OCI-LY7 (cell line): ENCODE results near the gene GLMP. TPM values are rescaled to one million over a fixed set of nuclear protein-coding genes. Genes with fewer than 3 reads are reported as not detected.

Experiments
- BruUV-seq: library from RNA; stranded (reverse); fragments of 400-500 nt; replicated peaks from 2 replicates; lab custom pipeline; 2021; lab: Mats Ljungman, UMichigan
- CTCF ChIA-PET: fragments of 300-600 bp; sonication (Branson Sonifier 250); formaldehyde crosslinking; loops from one replicate; lab custom pipeline; 2022; ENCODE audit warnings: antibody characterized with exemption; ENCODE audit not compliant: unreplicated experiment; lab: Charles Lee
- POLR2A ChIA-PET: fragments of 300-600 bp; sonication (Branson Sonifier 250); formaldehyde crosslinking; loops from one replicate; lab custom pipeline; 2022; ENCODE audit warnings: antibody characterized with exemption; lab: Charles Lee
- DNase-seq: peaks from one replicate; pipeline ENCODE4 v3.0.0-alpha.2; 2015; ENCODE audit warnings: low spot score
- H2AFZ ChIP-seq: fragments of 200-600 bp; sonication (generic), shearing (Covaris generic); 2 replicates; pipeline ENCODE4 v1.6.1; 2014; ENCODE audit warnings: mild to moderate bottlenecking, antibody characterized with exemption, low read length, moderate library complexity
- H3K27ac ChIP-seq: fragments of 200-600 bp; sonication (generic); 2 replicates; pipeline ENCODE4 v1.5.1; 2014; ENCODE audit warnings: mixed run types, low read depth, mild to moderate bottlenecking, moderate library complexity, low read length, inconsistent platforms; ENCODE audit not compliant: poor library complexity, severe bottlenecking
- H3K36me3 ChIP-seq: fragments of 200-600 bp; sonication (generic); 2 replicates; pipeline ENCODE4 v1.6.1; 2014; ENCODE audit warnings: mild to moderate bottlenecking, antibody characterized with exemption, low read length, moderate library complexity, mixed read lengths; ENCODE audit not compliant: insufficient read depth
- H3K4me1 ChIP-seq: fragments of 200-600 bp; sonication (generic); 2 replicates; pipeline ENCODE4 v1.5.1; 2014; ENCODE audit warnings: mild to moderate bottlenecking, low read length; ENCODE audit not compliant: insufficient read depth, poor library complexity, severe bottlenecking
- H3K4me2 ChIP-seq: fragments of 200-600 bp; sonication (generic); 2 replicates; pipeline ENCODE4 v1.6.1; 2014; ENCODE audit warnings: mild to moderate bottlenecking, low read length
- H3K4me3 ChIP-seq: fragments of 200-600 bp; sonication (generic); 2 replicates; pipeline ENCODE4 v1.5.1; 2014; ENCODE audit warnings: mild to moderate bottlenecking, low read depth, low read length; ENCODE audit not compliant: poor library complexity, severe bottlenecking
- H3K79me2 ChIP-seq: fragments of 200-600 bp; sonication (generic); 2 replicates; pipeline ENCODE4 v1.6.1; 2016; ENCODE audit warnings: low read depth, mild to moderate bottlenecking, low read length, moderate library complexity, mixed read lengths; ENCODE audit not compliant: insufficient read depth
- H3K9me2 ChIP-seq: fragments of 200-600 bp; sonication (generic); 2 replicates; pipeline ENCODE4 v1.6.1; 2016; ENCODE audit warnings: mild to moderate bottlenecking, low read length, mixed read lengths; ENCODE audit not compliant: insufficient read depth
- H3K9me3 ChIP-seq: fragments of 200-600 bp; sonication (generic); 2 replicates; pipeline ENCODE4 v1.6.1; 2014; ENCODE audit warnings: mild to moderate bottlenecking, mixed run types, low read length, mixed read lengths
- H4K20me1 ChIP-seq: fragments of 200-600 bp; sonication (generic); 2 replicates; pipeline ENCODE4 v1.6.1; 2014; ENCODE audit warnings: mild to moderate bottlenecking, antibody characterized with exemption, low read length, moderate library complexity, mixed read lengths; ENCODE audit not compliant: insufficient read depth
- EZH2phosphoT487 ChIP-seq: fragments of 200-600 bp; sonication (generic); IDR thresholded peaks from 2 replicates; pipeline ENCODE4 v1.6.1; 2018; ENCODE audit warnings: low read depth, borderline replicate concordance, mild to moderate bottlenecking, mixed run types, antibody characterized with exemption, low read length, moderate library complexity, mixed read lengths
- intact Hi-C: fragments of 100-400 bp; cut with micrococcal nuclease; formaldehyde crosslinking; loops from one replicate; pipeline ENCODE4 v1.10.0; 2022; ENCODE audit not compliant: unreplicated experiment
- total RNA-seq, 2 experiments: library from RNA; depleted of rRNA in 1 of 2; stranded (reverse); fragments of >200 nt in 1 of 2; shearing (Covaris generic) in 1 of 2; gene quantifications; 2 replicates each; pipeline ENCODE4 v1.2.3, GENCODE V29; 2014 to 2022
- TF ChIP-seq, protein P1 (sequence below): fragments of 200-600 bp; sonication (generic); conservative IDR thresholded peaks from 2 replicates; pipeline ENCODE4 v1.5.1; 2014; ENCODE audit warnings: mild to moderate bottlenecking, antibody characterized with exemption, low read length, moderate library complexity, mixed read lengths

GLMP gene
- total RNA-seq, 2 experiments from 2014 or later = 0.60 to 4.9 TPM

DNA sequence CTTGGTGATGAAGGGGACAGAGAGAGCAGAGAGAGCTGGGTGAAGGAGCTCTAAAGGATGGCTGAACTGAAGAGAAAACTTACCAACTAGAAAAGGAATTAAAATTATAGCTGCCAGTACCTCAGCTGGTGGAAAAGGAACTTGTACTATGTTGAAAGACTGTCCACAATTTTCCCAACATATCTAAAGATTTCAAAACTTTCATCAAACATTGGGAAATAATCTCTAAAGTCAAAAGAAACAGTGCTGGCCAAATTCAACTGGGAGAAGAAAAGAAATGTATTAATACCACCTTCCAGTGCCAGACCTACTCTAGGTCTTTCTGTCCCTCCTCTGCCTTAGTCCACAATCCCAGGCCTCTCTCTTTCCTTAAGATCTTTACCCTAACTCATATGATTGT is 18.9 kb downstream of the GLMP start:
- peaks cover 34% of the 10 kb centered on the region for H3K79me2 ChIP-seq
- peaks cover 17% of the 10 kb centered on the region for H3K4me1 ChIP-seq
- H3K4me3 ChIP-seq = no peak overlapping the region
- peaks cover 15% of the 10 kb centered on the region; the same call in 1 of the 2 replicates for H4K20me1 ChIP-seq
- ChIA-PET POLR2A (interaction anchor here (0.6 kb wide), 1 partner anchor 402 kb away, joined by 3 read pairs; no protein-coding TSS in a partner anchor), CTCF (no interaction called here)
- no peak overlapping the region for H3K27ac ChIP-seq
- no peak overlapping the region for H2AFZ ChIP-seq
- DNase-seq = no peak
- H3K9me3 ChIP-seq = no peaks in the 10 kb centered on the region
- no peaks in the 10 kb centered on the region for H3K9me2 ChIP-seq
- TF ChIP-seq, protein P1, sequence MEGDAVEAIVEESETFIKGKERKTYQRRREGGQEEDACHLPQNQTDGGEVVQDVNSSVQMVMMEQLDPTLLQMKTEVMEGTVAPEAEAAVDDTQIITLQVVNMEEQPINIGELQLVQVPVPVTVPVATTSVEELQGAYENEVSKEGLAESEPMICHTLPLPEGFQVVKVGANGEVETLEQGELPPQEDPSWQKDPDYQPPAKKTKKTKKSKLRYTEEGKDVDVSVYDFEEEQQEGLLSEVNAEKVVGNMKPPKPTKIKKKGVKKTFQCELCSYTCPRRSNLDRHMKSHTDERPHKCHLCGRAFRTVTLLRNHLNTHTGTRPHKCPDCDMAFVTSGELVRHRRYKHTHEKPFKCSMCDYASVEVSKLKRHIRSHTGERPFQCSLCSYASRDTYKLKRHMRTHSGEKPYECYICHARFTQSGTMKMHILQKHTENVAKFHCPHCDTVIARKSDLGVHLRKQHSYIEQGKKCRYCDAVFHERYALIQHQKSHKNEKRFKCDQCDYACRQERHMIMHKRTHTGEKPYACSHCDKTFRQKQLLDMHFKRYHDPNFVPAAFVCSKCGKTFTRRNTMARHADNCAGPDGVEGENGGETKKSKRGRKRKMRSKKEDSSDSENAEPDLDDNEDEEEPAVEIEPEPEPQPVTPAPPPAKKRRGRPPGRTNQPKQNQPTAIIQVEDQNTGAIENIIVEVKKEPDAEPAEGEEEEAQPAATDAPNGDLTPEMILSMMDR = no peak
- no peak for TF ChIP-seq EZH2phosphoT487
- peaks cover 88% of the 10 kb centered on the region for H3K36me3 ChIP-seq
- no peak overlapping the region for H3K4me2 ChIP-seq
- intact Hi-C loops = no loop called here
- BruUV-seq = no TSS peak

DNA sequence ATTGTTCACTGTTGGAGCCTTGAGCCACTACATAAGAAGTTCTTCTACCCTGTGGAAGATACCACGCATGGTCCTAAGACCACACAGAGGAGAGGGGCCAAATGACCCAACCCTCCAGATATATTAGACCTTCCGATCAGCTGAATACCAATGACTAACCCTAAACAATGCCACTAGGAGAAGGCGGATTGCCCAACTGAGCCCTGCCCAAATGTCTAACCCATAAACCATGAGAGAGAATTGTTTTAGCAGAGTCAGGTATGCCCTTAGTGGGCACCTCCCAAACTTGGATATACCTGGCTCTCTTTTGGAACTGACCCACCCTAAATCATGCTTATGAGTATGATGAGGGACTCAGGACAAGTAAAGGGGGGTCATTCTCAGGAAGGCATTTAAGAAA is 25.2 kb downstream of the GLMP start:
- BruUV-seq = no TSS peak

DNA sequence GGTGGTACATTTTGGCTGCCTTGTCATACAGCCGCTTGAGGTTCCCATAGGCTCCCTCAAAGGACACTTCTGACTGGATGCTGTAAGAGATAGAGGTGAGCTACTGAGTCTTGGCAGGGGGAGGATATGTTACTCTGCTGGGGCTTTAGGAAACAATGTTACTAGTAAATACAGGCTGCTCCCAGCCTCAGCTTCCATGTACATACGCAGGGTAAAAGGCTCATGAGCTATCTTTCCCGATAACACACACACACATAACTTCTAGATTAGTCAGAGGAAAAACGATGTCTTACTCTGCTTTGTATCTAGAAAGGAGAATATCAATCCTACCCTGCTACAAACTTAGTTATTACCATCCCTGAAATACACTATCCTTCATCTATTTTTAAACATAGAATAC is 27.1 kb downstream of the GLMP start:
- CTCF ChIA-PET = no interaction called here

More for the DNA sequence above, 25.2 kb downstream of the GLMP start:
- ChIA-PET POLR2A (interaction anchor here (0.7 kb wide), 1 partner anchor 9 kb away, joined by 4 read pairs; no protein-coding TSS in a partner anchor), CTCF (no interaction called here)
- Histone ChIP-seq H3K4me2 (no peak overlapping the region), H3K79me2 (no peaks in the 10 kb centered on the region), H2AFZ (no peak overlapping the region), H3K4me3 (no peak overlapping the region), H3K36me3 (peaks cover 94% of the 10 kb centered on the region), H3K9me3 (no peaks in the 10 kb centered on the region), H3K27ac (no peak overlapping the region), H4K20me1 (no peaks in the 10 kb centered on the region), H3K4me1 (no peaks in the 10 kb centered on the region), H3K9me2 (no peaks in the 10 kb centered on the region)
- TF ChIP-seq EZH2phosphoT487 = no peak
- TF ChIP-seq, protein P1 = no peak
- no peak for DNase-seq
- intact Hi-C loops = no loop called here

More for the DNA sequence above, 27.1 kb downstream of the GLMP start:
- no peak overlapping the region for H3K27ac ChIP-seq
- POLR2A ChIA-PET = interaction anchor here (0.5 kb wide), 1 partner anchor 126 kb away, joined by 4 read pairs; no protein-coding TSS in a partner anchor
- no peak for DNase-seq
- no TSS peak for BruUV-seq
- no peaks in the 10 kb centered on the region for H3K79me2 ChIP-seq
- intact Hi-C loops = no loop called here
- no peak overlapping the region for H3K4me3 ChIP-seq
- H3K4me1 ChIP-seq = no peaks in the 10 kb centered on the region
- TF ChIP-seq, protein P1 = no peak
- TF ChIP-seq EZH2phosphoT487 = no peak
- peaks cover 93% of the 10 kb centered on the region for H3K36me3 ChIP-seq
- no peaks in the 10 kb centered on the region for H3K9me2 ChIP-seq
- no peaks in the 10 kb centered on the region for H4K20me1 ChIP-seq
- H2AFZ ChIP-seq = no peak overlapping the region
- no peak overlapping the region for H3K4me2 ChIP-seq
- no peaks in the 10 kb centered on the region for H3K9me3 ChIP-seq
